HepG2 (cell line): ENCODE measurements around the gene GOSR1. TPM values are rescaled to one million over a fixed set of nuclear protein-coding genes. Genes with fewer than 3 reads are reported as not detected.
"Not testable (repeated sequence)": the region's sequence is repeated elsewhere in the genome, so short reads cannot be mapped to it uniquely, and the experiment has no call there.

Source experiments
- ATAC-seq: fragments of 200-7000 bp; cut with Tn5 transposase; 3 replicates; pipeline ENCODE4 v1.9.1; 2020; ENCODE audit warnings: mild to moderate bottlenecking, moderate library complexity
- BruUV-seq: library from RNA; stranded (reverse); fragments of 400-500 nt; replicated peaks from 2 replicates; lab custom pipeline; 2021; lab: Mats Ljungman, UMichigan
- CTCF ChIA-PET: fragments of 300-600 bp; formaldehyde crosslinking; extraction: SDS; loops from one replicate; lab custom pipeline; 2021; ENCODE audit warnings: low total read pairs, inconsistent platforms, low intra/inter-chr PET ratio; lab: Yijun Ruan, JAX
- POLR2A ChIA-PET: fragments of 350-600 bp; sonication (Branson Sonifier 250); formaldehyde crosslinking; loops from one replicate; lab custom pipeline; 2020; ENCODE audit warnings: antibody characterized with exemption, inconsistent platforms; lab: Yijun Ruan, JAX
- DNase-seq: peaks from one replicate; pipeline ENCODE4 v3.0.0-alpha.2; 2015; ENCODE audit warnings: low spot score
- FAIRE-seq: peaks from 3 replicates; lab custom pipeline; 2011; peaks lifted over from hg19 to GRCh38; lab: Jason Lieb, UNC
- H2AFZ ChIP-seq: one replicate; pipeline ENCODE4 v1.6.1; 2011; ENCODE audit warnings: low read length, inconsistent platforms
- H3K27ac ChIP-seq: fragments of 300-600 bp; 3 replicates; pipeline ENCODE4 v1.8.0; 2011; ENCODE audit warnings: mixed run types, mild to moderate bottlenecking, mixed read lengths, low read length, inconsistent platforms; ENCODE audit not compliant: insufficient read depth; ENCODE audit errors: extremely low read length
- H3K27me3 ChIP-seq, 2 experiments: fragments of 200-600 bp in 1 of 2; 2 replicates in 1 of 2; 3 replicates in 1 of 2; pipeline versions ENCODE4 v1.6.0 to v1.8.0; 2011; ENCODE audit warnings: low read length in 2 of 2, mild to moderate bottlenecking in 2 of 2, moderate library complexity in 2 of 2, inconsistent platforms in 1 of 2; ENCODE audit not compliant: insufficient read depth in 2 of 2, control insufficient read depth in 1 of 2
- H3K36me3 ChIP-seq, 2 experiments: fragments of 200-600 bp in 1 of 2; replicated peaks in 1 of 2; 2 replicates in 1 of 2; 3 replicates in 1 of 2; pipeline versions ENCODE4 v1.5.1 to v1.8.0; 2011; ENCODE audit warnings: low read length in 2 of 2, inconsistent platforms in 1 of 2; ENCODE audit not compliant: insufficient read depth in 2 of 2, control insufficient read depth in 1 of 2
- H3K4me1 ChIP-seq: 2 replicates; pipeline ENCODE4 v1.5.1; 2012; ENCODE audit warnings: low read length, inconsistent platforms; ENCODE audit not compliant: insufficient read depth
- H3K4me2 ChIP-seq: 2 replicates; pipeline ENCODE4 v1.6.0; 2011; ENCODE audit warnings: low read depth, low read length, inconsistent platforms
- H3K4me3 ChIP-seq, 3 experiments: fragments of 200-600 bp in 1 of 3; sonication (generic), shearing (Covaris generic) in 1 of 3; replicated peaks in 1 of 3; 2 replicates each; pipeline ENCODE4 v1.5.1; 2011 to 2016; ENCODE audit warnings: low read length in 3 of 3, inconsistent platforms in 2 of 3, low read depth in 2 of 3, mild to moderate bottlenecking in 2 of 3, control low read depth in 1 of 3, mixed read lengths in 1 of 3; ENCODE audit not compliant: insufficient read depth in 1 of 3
- H3K79me2 ChIP-seq: one replicate; pipeline ENCODE4 v1.6.1; 2011; ENCODE audit warnings: low read length, inconsistent platforms; ENCODE audit not compliant: insufficient read depth
- H3K9ac ChIP-seq: 2 replicates; pipeline ENCODE4 v1.6.0; 2011; ENCODE audit warnings: mild to moderate bottlenecking, low read depth, low read length, inconsistent platforms; ENCODE audit not compliant: insufficient read depth
- H3K9me3 ChIP-seq: 2 replicates; pipeline ENCODE4 v1.5.1; 2012; ENCODE audit warnings: mild to moderate bottlenecking, low read length
- H4K20me1 ChIP-seq: 2 replicates; pipeline ENCODE4 v1.6.0; 2011; ENCODE audit warnings: inconsistent platforms, mild to moderate bottlenecking, low read length, moderate library complexity; ENCODE audit not compliant: insufficient read depth
- BHLHE40 ChIP-seq: IDR thresholded peaks from 2 replicates; pipeline ENCODE4 v1.6.1; 2011; ENCODE audit warnings: low read length, improper control_type of control experiment
- CEBPG ChIP-seq: IDR thresholded peaks from 2 replicates; pipeline ENCODE4 v1.6.1; 2016
- DR1 ChIP-seq: sonication (generic); formaldehyde crosslinking; IDR thresholded peaks from 2 replicates; pipeline ENCODE4 v1.8.0; 2021; ENCODE audit warnings: mild to moderate bottlenecking, missing genetic modification reagents, inconsistent platforms
- MZF1 ChIP-seq: sonication (generic); formaldehyde crosslinking; IDR thresholded peaks from 2 replicates; pipeline ENCODE4 v1.8.1; 2023; ENCODE audit warnings: mild to moderate bottlenecking, missing genetic modification reagents, borderline replicate concordance
- PLRG1 ChIP-seq: fragments of 450-650 bp; conservative IDR thresholded peaks from 2 replicates; pipeline ENCODE4 v1.6.1; 2016
- SNAPC5 ChIP-seq: sonication (generic); formaldehyde crosslinking; IDR thresholded peaks from 2 replicates; pipeline ENCODE4 v1.8.1; 2023; ENCODE audit warnings: mild to moderate bottlenecking, missing genetic modification reagents, borderline replicate concordance
- TBX2 ChIP-seq: sonication (generic); formaldehyde crosslinking; IDR thresholded peaks from 2 replicates; pipeline ENCODE4 v1.5.0; 2020; ENCODE audit warnings: missing genetic modification reagents, mild to moderate bottlenecking, borderline replicate concordance
- ZNF18 ChIP-seq: sonication (generic); formaldehyde crosslinking; IDR thresholded peaks from 2 replicates; pipeline ENCODE4 v1.8.0; 2022; ENCODE audit warnings: mild to moderate bottlenecking, missing genetic modification reagents; ENCODE audit not compliant: insufficient replicate concordance
- ZSCAN22 ChIP-seq: sonication (generic); formaldehyde crosslinking; IDR thresholded peaks from 2 replicates; pipeline ENCODE4 v1.4.0; 2020; ENCODE audit warnings: mild to moderate bottlenecking, missing genetic modification reagents
- ZSCAN25 ChIP-seq: sonication (generic); formaldehyde crosslinking; IDR thresholded peaks from 2 replicates; pipeline ENCODE4 v1.8.0; 2022; ENCODE audit warnings: mild to moderate bottlenecking, missing genetic modification reagents
- ZSCAN30 ChIP-seq: sonication (generic); formaldehyde crosslinking; IDR thresholded peaks from 2 replicates; pipeline ENCODE4 v1.5.0; 2020; ENCODE audit warnings: mild to moderate bottlenecking, missing genetic modification reagents
- WGBS: methylation state at CpG from one replicate; pipeline ENCODE4 v1.1.6; 2017; ENCODE audit warnings: low lambda C conversion rate; 5-methylcytosine and 5-hydroxymethylcytosine counted together
- in situ Hi-C: cut with HindIII; loops from 2 replicates; pipeline ENCODE4 v1.10.0; 2017; ENCODE audit warnings: low pct_unique_long_range_greater_than_20kb; ENCODE audit not compliant: extremely low pct_ligation_motif_present
- intact Hi-C: fragments of 100-400 bp; cut with micrococcal nuclease; formaldehyde crosslinking; loops from one replicate; pipeline ENCODE4 v1.10.0; 2022; ENCODE audit not compliant: unreplicated experiment
- polyA plus RNA-seq, 8 experiments: library from polyadenylated mRNA; depleted of rRNA in 3 of 8; stranded (reverse) in 7 of 8; unstranded in 1 of 8; fragments of >200 nt; fragmentation: Illumina TruSeq in 4 of 8; extraction: Trizol in 4 of 8; gene quantifications; 2 replicates each; pipeline versions ENCODE4 v1.2.1 to v1.2.3, GENCODE V29; 2011 to 2016; ENCODE audit warnings: low read depth in 4 of 8, missing spikeins in 1 of 8, mixed read lengths in 1 of 8; ENCODE audit not compliant: insufficient read depth in 1 of 8
- total RNA-seq, 5 experiments: library from RNA; depleted of rRNA; stranded (reverse); fragments of >200 nt; fragmentation: Illumina TruSeq; extraction: Trizol; gene quantifications; 2 replicates each; pipeline ENCODE4 v1.2.3, GENCODE V29; 2016; ENCODE audit warnings: low read depth in 1 of 5
- TF ChIP-seq, protein P1 (sequence below): IDR thresholded peaks from 2 replicates; pipeline ENCODE4 v1.4.0; 2020; ENCODE audit warnings: mild to moderate bottlenecking, missing genetic modification reagents

The GOSR1 gene
- total and polyA plus RNA-seq, 2 of the 13 experiments (the other 11 are each of a cell fraction or from before 2014, with no cell fraction given) = 15.8 to 37.0 TPM

- TF ChIP-seq, protein P1, sequence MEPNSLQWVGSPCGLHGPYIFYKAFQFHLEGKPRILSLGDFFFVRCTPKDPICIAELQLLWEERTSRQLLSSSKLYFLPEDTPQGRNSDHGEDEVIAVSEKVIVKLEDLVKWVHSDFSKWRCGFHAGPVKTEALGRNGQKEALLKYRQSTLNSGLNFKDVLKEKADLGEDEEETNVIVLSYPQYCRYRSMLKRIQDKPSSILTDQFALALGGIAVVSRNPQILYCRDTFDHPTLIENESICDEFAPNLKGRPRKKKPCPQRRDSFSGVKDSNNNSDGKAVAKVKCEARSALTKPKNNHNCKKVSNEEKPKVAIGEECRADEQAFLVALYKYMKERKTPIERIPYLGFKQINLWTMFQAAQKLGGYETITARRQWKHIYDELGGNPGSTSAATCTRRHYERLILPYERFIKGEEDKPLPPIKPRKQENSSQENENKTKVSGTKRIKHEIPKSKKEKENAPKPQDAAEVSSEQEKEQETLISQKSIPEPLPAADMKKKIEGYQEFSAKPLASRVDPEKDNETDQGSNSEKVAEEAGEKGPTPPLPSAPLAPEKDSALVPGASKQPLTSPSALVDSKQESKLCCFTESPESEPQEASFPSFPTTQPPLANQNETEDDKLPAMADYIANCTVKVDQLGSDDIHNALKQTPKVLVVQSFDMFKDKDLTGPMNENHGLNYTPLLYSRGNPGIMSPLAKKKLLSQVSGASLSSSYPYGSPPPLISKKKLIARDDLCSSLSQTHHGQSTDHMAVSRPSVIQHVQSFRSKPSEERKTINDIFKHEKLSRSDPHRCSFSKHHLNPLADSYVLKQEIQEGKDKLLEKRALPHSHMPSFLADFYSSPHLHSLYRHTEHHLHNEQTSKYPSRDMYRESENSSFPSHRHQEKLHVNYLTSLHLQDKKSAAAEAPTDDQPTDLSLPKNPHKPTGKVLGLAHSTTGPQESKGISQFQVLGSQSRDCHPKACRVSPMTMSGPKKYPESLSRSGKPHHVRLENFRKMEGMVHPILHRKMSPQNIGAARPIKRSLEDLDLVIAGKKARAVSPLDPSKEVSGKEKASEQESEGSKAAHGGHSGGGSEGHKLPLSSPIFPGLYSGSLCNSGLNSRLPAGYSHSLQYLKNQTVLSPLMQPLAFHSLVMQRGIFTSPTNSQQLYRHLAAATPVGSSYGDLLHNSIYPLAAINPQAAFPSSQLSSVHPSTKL (CRISPR knock-in tag) = no peak
- TF ChIP-seq ZSCAN22 (CRISPR knock-in tag) (no peak), PLRG1 (no peak), CEBPG (no peak), SNAPC5 (no peak), TBX2 (CRISPR knock-in tag) (no peak), ZNF18 (CRISPR knock-in tag) (no peak), BHLHE40 (no peak), ZSCAN30 (CRISPR knock-in tag) (no peak), DR1 (no peak), ZSCAN25 (CRISPR knock-in tag) (no peak), MZF1 (CRISPR knock-in tag) (no peak)
- ATAC-seq (no peak), FAIRE-seq (no peak)
Observed at GRCh38 chr17:30547778-30548573, 70.8 kb downstream of the GOSR1 start.

DNA sequence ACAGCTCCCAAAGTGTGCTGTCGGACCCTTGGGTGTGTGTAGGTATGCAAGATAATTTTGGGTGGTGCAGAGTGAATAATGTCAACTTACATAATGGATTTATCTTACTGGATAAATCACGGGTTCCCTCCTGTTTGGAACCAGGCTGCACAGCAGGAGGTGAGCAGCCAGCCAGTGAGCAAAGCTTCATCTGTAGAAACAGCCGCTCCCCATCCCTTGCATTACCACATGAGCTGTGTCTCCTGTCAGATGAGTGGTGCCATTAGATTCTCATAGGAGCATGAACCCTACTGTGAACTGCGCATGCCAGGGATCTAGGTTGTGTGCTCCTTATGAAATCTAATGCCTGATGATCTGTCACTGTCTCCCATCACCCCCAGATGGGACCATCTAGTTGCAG lies 72.0 kb downstream of the GOSR1 start:
- FAIRE-seq, H3K4me2 ChIP-seq, H3K27me3 ChIP-seq, BruUV-seq, intact Hi-C loops, H3K9me3 ChIP-seq, DNase-seq, CTCF ChIA-PET, H3K79me2 ChIP-seq, H2AFZ ChIP-seq, H3K4me1 ChIP-seq, H3K4me3 ChIP-seq, ATAC-seq, H4K20me1 ChIP-seq, H3K36me3 ChIP-seq, in situ Hi-C loops, POLR2A ChIA-PET, H3K9ac ChIP-seq, H3K27ac ChIP-seq: not testable (repeated sequence)
- WGBS = 90% methylated on average over 4 of the region's 4 CpGs

More at GRCh38 chr17:30547778-30548573, 70.8 kb downstream of the GOSR1 start:
- POLR2A ChIA-PET = no interaction called here
- H3K79me2 ChIP-seq = no peaks in the 10 kb centered on the region
- no TSS peak for BruUV-seq
- H4K20me1 ChIP-seq = no peaks in the 10 kb centered on the region
- H3K27ac ChIP-seq = no peak overlapping the region
- H3K4me1 ChIP-seq = no peaks in the 10 kb centered on the region
- no peaks in the 10 kb centered on the region for H3K9me3 ChIP-seq
- DNase-seq = no peak
- H3K4me3 ChIP-seq = no peak overlapping the region
- no peak overlapping the region for H3K9ac ChIP-seq
- no peaks in the 10 kb centered on the region for H3K36me3 ChIP-seq
- WGBS = 62% methylated on average over 9 of the region's 15 CpGs
- H2AFZ ChIP-seq = no peak overlapping the region
- H3K27me3 ChIP-seq = no peaks in the 10 kb centered on the region; a peak in 1 of 5 replicates
- CTCF ChIA-PET = no interaction called here
- in situ Hi-C loops (no loop called here), intact Hi-C loops (no loop called here)
- no peak overlapping the region for H3K4me2 ChIP-seq
